Sigmoid colon (tissue), 4 donors: ENCODE data around the gene ADSS1.

Source experiments
- EP300 ChIP-seq, 4 donors: sonication (generic); formaldehyde crosslinking; IDR thresholded peaks; one replicate each; pipeline ENCODE4 v1.6.1; 2017; ENCODE audit warnings: antibody characterized with exemption in 4 of 4
- POLR2A ChIP-seq, 2 donors: fragments of 450-650 bp; IDR thresholded peaks; one replicate each; pipeline ENCODE4 v1.6.1; 2016; ENCODE audit warnings: antibody characterized with exemption in 2 of 2, mild to moderate bottlenecking in 2 of 2, moderate library complexity in 2 of 2
- TF ChIP-seq, protein P1 (sequence below), 4 experiments: fragments of 450-650 bp in 3 of 4; fragments of 200-600 bp in 1 of 4; IDR thresholded peaks; one replicate each; pipeline ENCODE4 v1.5.1; 2016 to 2019; ENCODE audit warnings: antibody characterized with exemption in 4 of 4, mild to moderate bottlenecking in 3 of 4, moderate library complexity in 2 of 4

- TF ChIP-seq, protein P1, sequence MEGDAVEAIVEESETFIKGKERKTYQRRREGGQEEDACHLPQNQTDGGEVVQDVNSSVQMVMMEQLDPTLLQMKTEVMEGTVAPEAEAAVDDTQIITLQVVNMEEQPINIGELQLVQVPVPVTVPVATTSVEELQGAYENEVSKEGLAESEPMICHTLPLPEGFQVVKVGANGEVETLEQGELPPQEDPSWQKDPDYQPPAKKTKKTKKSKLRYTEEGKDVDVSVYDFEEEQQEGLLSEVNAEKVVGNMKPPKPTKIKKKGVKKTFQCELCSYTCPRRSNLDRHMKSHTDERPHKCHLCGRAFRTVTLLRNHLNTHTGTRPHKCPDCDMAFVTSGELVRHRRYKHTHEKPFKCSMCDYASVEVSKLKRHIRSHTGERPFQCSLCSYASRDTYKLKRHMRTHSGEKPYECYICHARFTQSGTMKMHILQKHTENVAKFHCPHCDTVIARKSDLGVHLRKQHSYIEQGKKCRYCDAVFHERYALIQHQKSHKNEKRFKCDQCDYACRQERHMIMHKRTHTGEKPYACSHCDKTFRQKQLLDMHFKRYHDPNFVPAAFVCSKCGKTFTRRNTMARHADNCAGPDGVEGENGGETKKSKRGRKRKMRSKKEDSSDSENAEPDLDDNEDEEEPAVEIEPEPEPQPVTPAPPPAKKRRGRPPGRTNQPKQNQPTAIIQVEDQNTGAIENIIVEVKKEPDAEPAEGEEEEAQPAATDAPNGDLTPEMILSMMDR (IDR thresholded peaks at IDR 0.05), result no peak
- TF ChIP-seq EP300 (IDR thresholded peaks at IDR 0.05) (no peak), POLR2A (IDR thresholded peaks at IDR 0.05) (no peak)
Observed at GRCh38 chr14:104701383-104702076, 22.5 kb upstream of the ADSS1 start.
